ENCODE measurements around the gene C10orf67.

DNA sequence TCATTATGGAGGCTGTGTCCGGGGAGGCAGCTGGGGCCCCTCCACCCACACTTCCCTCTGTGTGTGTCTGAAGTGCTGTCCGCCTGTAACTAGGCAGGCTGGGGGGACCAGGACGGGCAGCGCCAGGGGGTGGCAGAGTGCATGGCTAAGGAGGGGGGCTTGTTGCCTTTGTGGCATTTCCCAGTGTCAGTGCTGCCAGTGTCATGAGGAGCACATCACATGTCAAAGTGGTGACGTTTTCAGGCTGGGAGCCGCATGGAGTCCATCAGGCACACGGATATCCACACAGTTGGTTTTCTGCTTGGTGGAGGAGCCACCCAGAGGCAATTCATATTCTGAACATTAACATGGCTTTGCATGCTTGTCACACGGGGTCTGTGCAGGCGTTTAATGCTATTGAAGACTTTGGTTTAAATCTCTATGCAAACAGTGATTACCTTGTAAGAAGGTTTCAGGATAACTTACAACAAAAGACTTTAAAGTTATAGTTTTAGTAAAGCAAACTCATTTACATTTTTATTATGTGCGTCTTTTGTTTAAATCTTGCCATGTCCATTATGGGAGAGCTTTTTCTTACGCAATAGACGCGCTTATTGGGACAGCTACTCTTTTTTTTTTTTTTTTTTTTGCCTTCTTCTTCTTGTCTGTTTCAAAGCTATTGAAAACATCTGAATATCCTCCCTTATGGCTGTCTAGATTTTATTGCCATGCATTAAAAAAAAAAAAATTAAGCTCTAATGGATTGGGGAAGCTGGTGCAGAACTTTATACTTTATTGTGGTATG lies 52.9 kb downstream of the C10orf67 start:
- TF ChIP-seq CTCF (IDR thresholded peaks at IDR 0.05; ENCODE audit: insufficient read depth, low read length) (no peak), POLR2AphosphoS5 (IDR thresholded peaks at IDR 0.05; ENCODE audit: low read depth) (no peak), REST (IDR thresholded peaks at IDR 0.05; ENCODE audit: insufficient replicate concordance, low read depth) (no peak), SPI1 (IDR thresholded peaks at IDR 0.05; ENCODE audit: borderline replicate concordance, low read depth) (no peak), GABPA (IDR thresholded peaks at IDR 0.05; ENCODE audit: low read depth) (no peak)

All from HL-60 (cell line).